DMS153 treated with DMSO at 0.1 percent for 48 hours (cell line): ENCODE data around the gene PPIA.
"Not testable (repeated sequence)": the region's sequence is repeated elsewhere in the genome, so short reads cannot be mapped to it uniquely, and the experiment has no call there.

Source experiments
- DNase-seq: peaks from one replicate; lab custom pipeline; 2025; ENCODE audit not compliant: unreplicated experiment; lab: John Stamatoyannopoulos, UW

PPIA gene

GRCh38 chr7:44762726-44763522 lies 33.6 kb upstream of the PPIA start:
- DNase-seq = no peak

- DNase-seq = no peak
Observed at GRCh38 chr7:44764081-44764480, 32.4 kb upstream of the PPIA start.

- no peak for DNase-seq
Observed at GRCh38 chr7:44764665-44765578, 31.6 kb upstream of the PPIA start.

- DNase-seq = no peak
Observed at GRCh38 chr7:44765579-44766415, 30.7 kb upstream of the PPIA start.

GRCh38 chr7:44766416-44766801 lies 30.1 kb upstream of the PPIA start:
- no peak for DNase-seq

GRCh38 chr7:44767134-44767911 lies 29.2 kb upstream of the PPIA start:
- no peak for DNase-seq

- no peak for DNase-seq
Observed at GRCh38 chr7:44767912-44768627, 28.4 kb upstream of the PPIA start.

- no peak for DNase-seq
Observed at GRCh38 chr7:44768628-44769371, 27.7 kb upstream of the PPIA start.

- no peak for DNase-seq
Observed at GRCh38 chr7:44769376-44769775, 27.1 kb upstream of the PPIA start.

- no peak for DNase-seq
Observed at GRCh38 chr7:44769776-44770294, 26.6 kb upstream of the PPIA start.

- DNase-seq = no peak
Observed at GRCh38 chr7:44771358-44771757, 25.1 kb upstream of the PPIA start.

GRCh38 chr7:44772440-44772839 lies 24.0 kb upstream of the PPIA start:
- DNase-seq = no peak

GRCh38 chr7:44772867-44773266 lies 23.6 kb upstream of the PPIA start:
- DNase-seq = no peak

GRCh38 chr7:44774486-44774885 lies 22.0 kb upstream of the PPIA start:
- not testable (repeated sequence) for DNase-seq

GRCh38 chr7:44775383-44776107 lies 20.9 kb upstream of the PPIA start:
- no peak for DNase-seq

- no peak for DNase-seq
Observed at GRCh38 chr7:44776211-44776610, 20.3 kb upstream of the PPIA start.

GRCh38 chr7:44782460-44782859 lies 14.0 kb upstream of the PPIA start:
- no peak for DNase-seq

GRCh38 chr7:44783407-44783806 lies 13.1 kb upstream of the PPIA start:
- no peak for DNase-seq
